ENCODE measurements around the gene MID2.

GRCh38 chrX:107827030-107827831 is 1.6 kb downstream of the MID2 start:
- TF ChIP-seq REST (IDR thresholded peaks at IDR 0.05; ENCODE audit: insufficient replicate concordance, low read depth) (no peak), POLR2AphosphoS5 (IDR thresholded peaks at IDR 0.05; ENCODE audit: low read depth) (no peak), SPI1 (IDR thresholded peaks at IDR 0.05; ENCODE audit: borderline replicate concordance, low read depth) (no peak), GABPA (IDR thresholded peaks at IDR 0.05; ENCODE audit: low read depth) (no peak)
- TF ChIP-seq, protein P1, sequence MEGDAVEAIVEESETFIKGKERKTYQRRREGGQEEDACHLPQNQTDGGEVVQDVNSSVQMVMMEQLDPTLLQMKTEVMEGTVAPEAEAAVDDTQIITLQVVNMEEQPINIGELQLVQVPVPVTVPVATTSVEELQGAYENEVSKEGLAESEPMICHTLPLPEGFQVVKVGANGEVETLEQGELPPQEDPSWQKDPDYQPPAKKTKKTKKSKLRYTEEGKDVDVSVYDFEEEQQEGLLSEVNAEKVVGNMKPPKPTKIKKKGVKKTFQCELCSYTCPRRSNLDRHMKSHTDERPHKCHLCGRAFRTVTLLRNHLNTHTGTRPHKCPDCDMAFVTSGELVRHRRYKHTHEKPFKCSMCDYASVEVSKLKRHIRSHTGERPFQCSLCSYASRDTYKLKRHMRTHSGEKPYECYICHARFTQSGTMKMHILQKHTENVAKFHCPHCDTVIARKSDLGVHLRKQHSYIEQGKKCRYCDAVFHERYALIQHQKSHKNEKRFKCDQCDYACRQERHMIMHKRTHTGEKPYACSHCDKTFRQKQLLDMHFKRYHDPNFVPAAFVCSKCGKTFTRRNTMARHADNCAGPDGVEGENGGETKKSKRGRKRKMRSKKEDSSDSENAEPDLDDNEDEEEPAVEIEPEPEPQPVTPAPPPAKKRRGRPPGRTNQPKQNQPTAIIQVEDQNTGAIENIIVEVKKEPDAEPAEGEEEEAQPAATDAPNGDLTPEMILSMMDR (IDR thresholded peaks at IDR 0.05; ENCODE audit: insufficient read depth, low read length), result no peak

All from HL-60 (cell line).